GM12865 (cell line): Measurements from ENCODE around the gene HSPA5.
A peak's percentile ranks its signal among the peaks of the same experiment; 100 is the strongest.

Source experiments
- DNase-seq: peaks from one replicate; pipeline ENCODE4 v3.0.0; 2010; ENCODE audit warnings: low read depth
- H3K4me3 ChIP-seq: 2 replicates; pipeline ENCODE4 v1.5.1; 2011; ENCODE audit warnings: mild to moderate bottlenecking, low read depth, low read length, control low read depth
- CTCF ChIP-seq: IDR thresholded peaks from 2 replicates; pipeline ENCODE4 v1.5.1; 2011; ENCODE audit warnings: low read length, control low read depth, low read depth, inconsistent platforms; ENCODE audit not compliant: insufficient read depth; ENCODE audit errors: missing control alignments

The HSPA5 gene

GRCh38 chr9:125271081-125271480, 29.9 kb upstream of the HSPA5 start:
- no peak for DNase-seq
- TF ChIP-seq CTCF = no peak
- H3K4me3 ChIP-seq = no peak overlapping the region

GRCh38 chr9:125269014-125269397, 27.9 kb upstream of the HSPA5 start:
- no peak overlapping the region for H3K4me3 ChIP-seq
- DNase-seq = no peak
- TF ChIP-seq CTCF = no peak

- no peak overlapping the region for H3K4me3 ChIP-seq
- TF ChIP-seq CTCF = no peak
- no peak for DNase-seq
These were observed 27.4 kb upstream of the HSPA5 start for GRCh38 chr9:125268394-125269013.

- peak; percentile 55 for DNase-seq
- H3K4me3 ChIP-seq = peak overlapping the region; percentile 24
These were observed 22.9 kb upstream of the HSPA5 start for GRCh38 chr9:125264068-125264467.

GRCh38 chr9:125262294-125262991, 21.3 kb upstream of the HSPA5 start:
- peak overlapping the region; percentile 96 for H3K4me3 ChIP-seq
- no peak for TF ChIP-seq CTCF
- peak; percentile 21 for DNase-seq

- peak; percentile 41 for TF ChIP-seq CTCF
- DNase-seq = peak; percentile 98
- peak within 1 kb of the TSS; percentile 96 for H3K4me3 ChIP-seq
These were observed 20.6 kb upstream of the HSPA5 start, which contains the start of gene GAPVD1 for GRCh38 chr9:125261501-125262293. GAPVD1 (plus strand) TSS chr9:125261826; CDS start chr9:125298922, 37,096 bp downstream.

GRCh38 chr9:125260561-125260960, 19.4 kb upstream of the HSPA5 start:
- no peak for DNase-seq
- no peak for TF ChIP-seq CTCF
- H3K4me3 ChIP-seq = peak overlapping the region; percentile 96
